Measurements from ENCODE around the gene SPAG4.

SPAG4 gene

DNA sequence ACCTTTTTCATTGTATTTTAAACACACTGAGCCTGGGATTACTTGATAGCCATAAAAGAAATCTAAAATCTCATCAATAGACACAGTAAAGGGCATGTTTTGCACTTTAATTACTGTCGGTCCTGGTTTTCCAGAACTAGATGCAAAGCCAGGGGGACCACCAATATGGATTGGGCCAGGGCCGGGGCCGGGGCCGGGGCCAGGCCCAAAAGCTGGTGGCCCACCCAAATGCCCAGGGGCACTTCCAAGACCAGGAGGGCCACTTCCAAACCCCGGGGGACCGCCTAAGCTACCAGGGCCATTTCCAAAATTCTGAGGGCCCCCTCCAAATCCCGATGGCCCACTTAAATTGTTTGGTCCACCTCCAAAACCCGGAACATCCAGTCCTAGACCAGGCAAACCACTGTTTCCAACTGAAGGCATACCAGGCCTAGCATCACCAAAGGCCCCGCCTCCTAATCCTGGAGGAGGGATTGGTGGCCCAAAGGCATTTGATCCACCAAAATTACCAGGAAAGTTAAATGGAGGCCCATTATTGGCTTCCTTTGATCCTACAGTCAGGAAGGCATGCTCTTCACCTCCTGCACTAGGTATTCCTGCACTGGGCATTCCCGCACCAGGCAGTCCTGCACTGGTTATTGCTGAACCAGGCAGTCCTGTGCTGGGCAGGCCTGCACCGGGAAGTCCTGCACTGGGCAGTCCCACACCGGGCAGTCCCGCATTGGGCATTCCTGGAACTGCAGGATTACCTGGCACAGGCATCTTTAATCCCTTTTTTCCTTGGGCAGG lies 37.2 kb downstream of the SPAG4 start:
- in situ Hi-C loops (cut with HindIII; ENCODE audit: low sequenced_read_pairs), result no loop called here

DNA sequence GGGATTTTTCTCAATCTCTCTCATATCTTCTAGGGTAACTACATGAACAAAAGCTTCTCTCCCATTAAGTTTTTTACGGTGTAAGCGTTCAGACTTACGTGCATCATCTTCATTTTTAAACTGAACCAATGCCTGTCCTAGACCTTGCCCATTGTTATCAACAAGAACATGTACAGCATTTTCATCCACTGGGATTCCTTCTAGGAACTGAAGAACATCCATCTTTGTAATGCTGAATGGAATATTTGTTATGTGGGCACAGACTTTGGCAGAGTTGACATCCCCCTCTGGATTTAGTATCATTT lies 37.8 kb downstream of the SPAG4 start:
- in situ Hi-C loops (cut with HindIII; ENCODE audit: low sequenced_read_pairs), result no loop called here

DNA sequence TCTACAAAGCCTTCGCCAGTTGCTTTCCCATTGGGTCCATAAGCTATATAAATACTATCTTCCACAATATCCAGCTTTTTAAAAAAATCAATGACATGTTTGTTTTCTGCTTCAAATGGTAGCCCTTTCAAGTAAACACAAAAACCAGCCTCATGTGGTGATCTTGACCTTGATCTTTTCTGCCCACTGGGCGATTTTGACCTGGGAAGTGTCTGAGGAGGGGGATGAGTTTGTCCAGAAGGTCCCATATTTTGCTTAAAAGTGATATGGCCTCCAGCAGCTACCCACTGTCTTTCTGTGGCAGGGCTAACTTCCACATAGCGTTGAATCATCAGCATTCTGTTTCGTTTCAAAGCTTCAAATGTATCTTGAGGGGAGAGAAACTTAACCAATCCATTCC lies 38.3 kb downstream of the SPAG4 start:
- in situ Hi-C loops (cut with HindIII; ENCODE audit: low sequenced_read_pairs), result no loop called here

DNA sequence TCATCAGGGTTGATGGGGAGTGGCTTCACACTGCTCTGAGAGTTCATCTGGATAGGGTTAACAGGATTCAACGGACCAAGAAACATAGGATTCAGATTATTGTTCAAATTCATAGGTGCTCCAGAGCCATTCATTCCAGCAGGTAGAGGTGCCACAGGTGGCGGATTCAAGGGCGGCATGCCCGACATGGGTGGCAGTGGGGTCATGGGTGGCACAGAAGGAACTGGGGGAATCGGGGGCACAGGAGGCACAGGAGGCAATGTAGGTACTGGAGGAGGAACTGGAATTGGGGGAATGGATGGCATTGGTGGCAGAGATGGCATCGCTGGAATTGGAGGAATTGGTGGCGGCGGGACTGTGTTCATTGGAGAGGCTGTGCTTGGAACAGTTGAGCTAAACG lies 38.8 kb downstream of the SPAG4 start:
- in situ Hi-C loops (cut with HindIII; ENCODE audit: low sequenced_read_pairs), result no loop called here

DNA sequence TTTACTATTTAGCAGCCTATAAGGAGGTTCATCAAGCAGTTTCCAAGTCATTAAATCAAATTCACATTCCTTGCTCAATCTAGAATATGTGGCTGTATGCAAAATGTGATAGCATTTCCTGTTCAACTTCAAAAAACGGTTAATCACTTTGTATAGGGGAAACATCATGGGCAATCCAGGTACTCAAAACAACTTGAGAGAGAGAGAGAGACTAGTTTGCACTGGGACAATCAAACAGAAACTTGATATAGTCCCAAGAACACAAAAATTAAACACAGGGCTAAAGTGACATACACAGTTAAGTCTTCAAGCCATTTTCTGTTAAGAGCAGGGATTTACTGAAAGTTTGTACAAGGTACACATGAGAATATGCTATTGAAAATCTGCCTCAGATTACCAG lies 41.6 kb downstream of the SPAG4 start:
- in situ Hi-C loops (cut with HindIII; ENCODE audit: low sequenced_read_pairs), result no loop called here

DNA sequence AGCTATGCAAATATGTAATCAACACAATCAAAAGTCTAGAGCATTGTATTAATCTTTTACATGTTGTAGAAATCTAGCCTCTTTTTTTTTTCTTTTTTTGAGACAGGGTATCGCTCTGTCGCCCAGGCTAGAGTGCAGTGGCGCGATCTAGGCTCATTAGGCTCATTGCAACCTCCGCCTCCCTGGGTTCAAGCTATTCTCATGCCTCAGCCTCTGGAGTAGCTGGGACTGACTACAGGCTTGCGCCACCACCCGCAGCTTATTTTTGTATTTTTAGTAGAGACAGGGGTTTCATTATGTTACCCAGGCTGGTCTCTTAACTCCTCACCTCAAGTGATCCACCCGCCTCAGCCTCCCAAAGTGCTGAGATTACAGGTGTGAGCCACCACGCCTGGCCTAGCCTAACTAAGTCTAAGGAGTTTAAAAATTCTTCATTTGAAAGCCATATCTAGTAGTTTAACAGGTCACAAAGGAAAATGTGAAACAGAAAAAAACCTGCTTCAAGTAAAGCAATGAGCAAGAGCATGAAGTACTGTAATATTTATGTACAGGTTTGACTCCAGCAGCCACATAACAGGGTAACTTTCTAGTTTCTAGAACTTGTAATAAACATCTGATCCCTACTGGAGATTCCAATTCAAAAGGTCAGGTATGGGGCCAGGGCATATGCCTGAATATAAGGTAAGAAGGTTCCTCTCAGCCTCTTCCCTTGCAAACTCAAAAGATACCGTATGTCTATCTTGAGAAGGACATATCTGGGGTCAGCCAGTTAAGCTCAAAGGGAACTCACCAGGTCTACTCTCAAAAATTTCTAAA lies 44.7 kb downstream of the SPAG4 start:
- in situ Hi-C loops (cut with HindIII; ENCODE audit: low sequenced_read_pairs), result no loop called here

DNA sequence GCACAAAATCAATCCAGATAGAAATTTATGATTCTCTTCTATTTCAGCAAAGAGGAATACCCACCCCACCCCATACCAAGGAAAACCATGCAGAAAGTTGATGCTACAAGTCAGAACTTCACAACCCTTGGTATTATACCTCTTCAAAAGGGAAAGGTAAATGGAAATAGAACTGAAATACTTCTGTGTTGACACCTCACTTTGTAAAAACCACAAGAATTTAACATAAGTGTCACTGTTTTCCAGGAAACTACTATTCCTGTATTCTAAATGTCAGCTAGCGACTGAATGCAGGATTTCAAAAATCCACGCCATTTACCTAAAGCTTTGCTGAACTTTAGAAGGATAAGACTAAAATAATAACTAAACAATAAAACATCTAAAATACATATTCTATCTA lies 45.4 kb downstream of the SPAG4 start:
- in situ Hi-C loops (cut with HindIII; ENCODE audit: low sequenced_read_pairs), result no loop called here

DNA sequence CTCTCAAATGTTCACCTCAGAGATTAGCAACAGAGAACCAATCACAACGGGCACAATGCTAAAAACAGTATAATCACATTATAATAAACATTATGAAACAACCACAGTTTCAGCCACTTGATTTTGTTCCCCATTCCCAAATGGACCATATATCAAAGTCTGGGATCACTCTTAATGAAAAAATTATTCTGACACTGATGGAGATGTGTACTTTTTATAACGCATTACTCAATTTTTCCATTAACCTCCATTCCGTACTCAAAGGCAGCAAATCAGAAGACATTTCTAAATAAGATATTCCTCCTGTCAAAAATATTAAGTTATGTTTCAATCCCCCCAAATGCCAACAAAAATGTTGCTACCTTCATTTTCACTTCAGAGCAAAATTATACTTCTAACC lies 46.3 kb downstream of the SPAG4 start:
- in situ Hi-C loops (cut with HindIII; ENCODE audit: low sequenced_read_pairs), result no loop called here

DNA sequence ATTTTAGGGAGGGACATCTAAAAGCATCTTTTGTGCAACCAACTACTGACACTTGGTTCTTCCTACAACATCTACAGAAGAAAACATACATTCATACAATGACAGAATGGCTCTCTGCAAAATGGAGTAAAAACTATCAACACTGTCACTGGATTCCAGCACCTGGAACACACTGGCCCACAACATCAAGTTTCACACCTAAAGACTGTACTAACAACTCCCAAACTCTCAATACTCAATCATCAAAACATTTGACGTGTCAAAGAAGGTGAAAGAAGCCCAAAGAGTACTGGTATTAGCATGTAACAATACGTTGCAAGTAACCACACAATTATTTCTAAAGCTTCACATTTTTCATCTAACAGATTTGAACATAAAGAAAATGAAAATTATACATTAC lies 46.9 kb downstream of the SPAG4 start:
- in situ Hi-C loops (cut with HindIII; ENCODE audit: low sequenced_read_pairs), result no loop called here

DNA sequence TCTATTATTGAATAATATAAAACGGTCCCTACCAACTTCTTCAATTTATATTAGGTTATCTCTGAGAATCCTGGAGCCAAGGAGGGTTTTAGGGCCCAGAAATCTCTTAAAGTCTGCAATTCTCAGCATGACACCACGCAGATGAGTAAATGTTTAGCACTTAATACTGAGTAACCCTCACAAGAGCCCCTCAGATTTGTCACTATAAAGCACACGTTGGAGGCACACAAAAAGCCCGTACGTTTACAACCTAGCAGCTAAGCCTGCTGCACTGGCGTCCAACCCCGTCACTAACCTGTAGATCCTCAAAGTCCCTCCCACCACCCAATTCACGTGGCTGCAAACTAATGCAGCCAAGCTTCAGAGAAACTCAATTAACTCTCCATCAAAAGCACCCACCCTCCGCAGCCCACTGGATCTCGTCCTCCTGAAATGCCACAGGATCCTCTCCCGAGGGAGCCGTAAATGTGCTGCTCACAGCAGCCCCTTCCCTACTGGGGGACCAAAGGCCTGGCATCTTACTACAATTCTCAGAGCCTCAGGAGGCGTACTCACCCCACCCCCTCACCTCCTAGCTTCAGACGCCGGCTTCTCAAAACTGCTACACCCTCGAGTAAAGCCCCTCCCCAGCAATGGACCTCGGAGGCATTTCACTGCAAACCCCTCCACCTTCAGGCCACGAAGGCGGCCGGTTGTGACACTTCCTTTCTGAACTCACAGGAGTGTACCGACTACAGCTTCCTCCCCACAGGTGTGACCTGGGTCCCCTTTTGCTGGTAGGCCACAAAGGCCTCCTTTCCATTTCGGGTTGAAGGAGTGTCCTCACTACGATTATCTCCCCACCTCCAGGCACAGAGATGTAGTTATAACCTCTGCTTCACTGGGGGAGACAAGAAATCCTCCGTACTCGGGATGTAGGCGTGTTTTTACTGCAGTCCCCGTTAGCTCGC lies 48.2 kb downstream of the SPAG4 start:
- in situ Hi-C loops (cut with HindIII; ENCODE audit: low sequenced_read_pairs), result no loop called here

DNA sequence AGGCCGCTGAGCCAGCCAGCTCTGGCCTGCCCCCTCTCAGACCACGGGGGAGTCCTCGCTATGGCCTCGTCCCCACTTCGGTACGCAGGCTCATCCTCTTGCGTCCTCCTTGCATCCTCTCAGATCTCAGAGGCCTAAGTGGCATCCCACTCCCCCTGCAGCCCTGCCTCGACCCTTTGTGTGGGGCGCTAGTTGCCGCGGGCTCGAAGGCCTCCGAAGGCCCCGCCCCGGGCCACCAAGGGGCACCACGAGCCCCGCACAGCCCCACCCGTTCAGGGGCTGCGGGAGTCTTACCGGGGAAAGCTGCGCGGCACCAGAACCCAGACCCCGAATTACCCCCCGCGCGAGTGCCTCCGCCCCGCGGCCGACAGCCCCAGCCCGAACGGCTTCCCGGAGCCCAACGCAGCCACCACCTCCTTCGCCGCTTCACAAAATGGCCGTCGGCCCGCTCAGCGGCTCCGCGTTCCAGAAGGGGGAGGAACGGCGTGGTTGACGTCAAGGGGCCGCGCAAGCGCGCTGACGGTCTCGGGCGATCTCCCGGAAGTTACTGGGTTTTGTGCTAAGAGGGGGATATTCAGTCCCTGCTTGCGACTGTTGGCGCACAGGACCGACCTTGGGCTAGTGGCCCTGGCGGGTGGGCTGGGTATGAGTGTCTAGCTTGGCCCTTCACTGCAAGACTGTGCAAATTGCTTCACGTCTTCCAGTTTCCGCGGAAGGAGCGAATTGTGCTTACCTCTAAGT lies 49.0 kb downstream of the SPAG4 start, which contains the start of the genes CPNE1 and RBM12:
CPNE1 (minus strand) TSS at position 435 of the 741 bp plus-strand sequence. CDS start 31,977 bp downstream, outside the sequence.
RBM12 (minus strand) TSS at position 435 of the 741 bp plus-strand sequence. CDS start 9,578 bp downstream, outside the sequence.
- in situ Hi-C loops (cut with HindIII; ENCODE audit: low sequenced_read_pairs), result no loop called here

DNA sequence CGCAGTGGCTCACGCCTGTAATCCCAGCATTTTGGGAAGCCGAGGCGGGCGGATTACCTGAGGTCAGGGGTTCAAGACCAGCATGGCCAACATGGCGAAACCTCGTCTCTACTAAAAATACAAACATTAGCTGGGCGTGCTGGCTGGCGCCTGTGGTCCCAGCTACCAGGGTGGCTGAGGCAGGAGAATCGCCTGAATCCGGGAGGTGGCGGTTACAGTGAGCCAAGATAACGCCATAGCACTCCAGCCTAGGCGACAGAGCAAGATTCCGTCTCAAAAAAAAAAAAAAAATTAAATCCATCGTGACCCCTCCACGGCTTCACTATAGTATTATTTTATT lies 50.3 kb downstream of the SPAG4 start:
- in situ Hi-C loops (cut with HindIII; ENCODE audit: low sequenced_read_pairs), result no loop called here

DNA sequence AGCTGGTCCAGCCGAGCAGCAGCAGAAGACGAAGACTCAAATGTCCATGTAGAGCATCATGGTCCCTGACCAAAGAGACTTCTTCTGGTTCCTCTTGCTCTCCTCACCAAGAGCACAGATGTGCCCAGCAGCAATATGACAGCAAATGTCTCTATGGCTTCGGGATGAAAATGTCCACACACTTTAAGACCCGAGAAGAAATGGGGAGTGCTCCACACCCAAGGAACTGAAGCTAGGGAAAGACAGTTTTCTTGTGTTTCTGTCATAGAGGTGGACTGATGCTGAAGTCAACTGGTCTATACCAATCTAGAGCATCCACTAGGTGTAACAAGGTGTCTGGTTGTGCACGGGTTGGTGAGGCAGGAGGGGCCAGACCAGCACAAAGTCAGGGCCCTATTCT lies 53.6 kb downstream of the SPAG4 start:
- in situ Hi-C loops (cut with HindIII; ENCODE audit: low sequenced_read_pairs), result no loop called here

DNA sequence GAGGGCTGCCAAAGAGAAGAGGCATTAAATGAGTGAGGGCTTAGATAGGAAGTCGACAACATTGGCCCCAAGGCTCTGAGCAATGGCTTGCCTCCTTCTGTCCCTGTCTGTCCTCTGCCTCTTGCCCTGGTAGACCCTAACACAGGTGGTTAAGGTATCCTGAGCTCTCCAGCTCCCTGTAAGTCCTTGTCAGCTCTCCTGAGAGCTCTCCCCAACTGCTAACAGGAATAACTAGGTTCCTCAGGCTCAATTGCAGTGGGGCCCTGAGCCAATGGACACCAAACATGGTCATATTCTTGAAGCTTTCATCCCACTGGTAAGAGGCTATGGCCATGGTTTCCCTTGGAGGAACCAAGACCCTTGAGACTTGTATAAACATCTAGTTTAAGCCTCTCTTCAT lies 54.1 kb downstream of the SPAG4 start:
- in situ Hi-C loops (cut with HindIII; ENCODE audit: low sequenced_read_pairs), result no loop called here

All from DLD1 (cell line).